NCI-H2081 (cell line): ENCODE data around the gene ACCS.

ENCODE experiments used
- DNase-seq, 2 experiments: peaks; one replicate each; lab custom pipeline; 2025; lab: John Stamatoyannopoulos, UW

The ACCS gene

GRCh38 chr11:44090539-44090938, 24.5 kb downstream of the ACCS start:
- DNase-seq = no peak

- DNase-seq = peak; percentile 82 to 86
These were observed 28.3 kb downstream of the ACCS start for GRCh38 chr11:44094260-44094868.

GRCh38 chr11:44095506-44096359, 29.7 kb downstream of the ACCS start, which contains the start of gene EXT2:
EXT2 (plus strand) TSS chr11:44095678; CDS start chr11:44107713, 12,035 bp downstream.
- DNase-seq = peak; percentile 80 to 86

- DNase-seq = no peak
These were observed 30.5 kb downstream of the ACCS start for GRCh38 chr11:44096360-44097185.

GRCh38 chr11:44097821-44098220, 31.8 kb downstream of the ACCS start:
- DNase-seq = no peak

- DNase-seq = no peak
These were observed 35.0 kb downstream of the ACCS start for GRCh38 chr11:44101098-44101497.

GRCh38 chr11:44104481-44105294, 38.6 kb downstream of the ACCS start:
- DNase-seq = no peak

GRCh38 chr11:44108260-44108659, 42.2 kb downstream of the ACCS start:
- DNase-seq = no peak

GRCh38 chr11:44110231-44110679, 44.2 kb downstream of the ACCS start:
- peak; percentile 35 to 64 for DNase-seq

- peak; percentile 27 to 53 for DNase-seq
These were observed 46.2 kb downstream of the ACCS start for GRCh38 chr11:44112091-44112821.

- DNase-seq = no peak
These were observed 46.9 kb downstream of the ACCS start for GRCh38 chr11:44113018-44113417.

GRCh38 chr11:44113572-44113971, 47.5 kb downstream of the ACCS start:
- no peak for DNase-seq

GRCh38 chr11:44116234-44116830, 50.3 kb downstream of the ACCS start:
- no peak for DNase-seq

- DNase-seq = no peak
These were observed 54.1 kb downstream of the ACCS start for GRCh38 chr11:44120169-44120568.

GRCh38 chr11:44125598-44125997, 59.5 kb downstream of the ACCS start:
- no peak for DNase-seq

GRCh38 chr11:44126304-44126703, 60.2 kb downstream of the ACCS start:
- DNase-seq = no peak

- no peak for DNase-seq
These were observed 61.1 kb downstream of the ACCS start for GRCh38 chr11:44127130-44127529.

GRCh38 chr11:44128729-44129128, 62.7 kb downstream of the ACCS start:
- no peak for DNase-seq

- DNase-seq = no peak
These were observed 64.7 kb downstream of the ACCS start for GRCh38 chr11:44130751-44131150.

GRCh38 chr11:44133335-44133946, 67.4 kb downstream of the ACCS start:
- peak; percentile 18 for DNase-seq
